ENCODE data around the gene KRT15. TPM values are rescaled to one million over a fixed set of nuclear protein-coding genes. Genes with fewer than 3 reads are reported as not detected.

The KRT15 gene
- total RNA-seq, 1 donor from 2014 or later = 0.32 TPM

DNA sequence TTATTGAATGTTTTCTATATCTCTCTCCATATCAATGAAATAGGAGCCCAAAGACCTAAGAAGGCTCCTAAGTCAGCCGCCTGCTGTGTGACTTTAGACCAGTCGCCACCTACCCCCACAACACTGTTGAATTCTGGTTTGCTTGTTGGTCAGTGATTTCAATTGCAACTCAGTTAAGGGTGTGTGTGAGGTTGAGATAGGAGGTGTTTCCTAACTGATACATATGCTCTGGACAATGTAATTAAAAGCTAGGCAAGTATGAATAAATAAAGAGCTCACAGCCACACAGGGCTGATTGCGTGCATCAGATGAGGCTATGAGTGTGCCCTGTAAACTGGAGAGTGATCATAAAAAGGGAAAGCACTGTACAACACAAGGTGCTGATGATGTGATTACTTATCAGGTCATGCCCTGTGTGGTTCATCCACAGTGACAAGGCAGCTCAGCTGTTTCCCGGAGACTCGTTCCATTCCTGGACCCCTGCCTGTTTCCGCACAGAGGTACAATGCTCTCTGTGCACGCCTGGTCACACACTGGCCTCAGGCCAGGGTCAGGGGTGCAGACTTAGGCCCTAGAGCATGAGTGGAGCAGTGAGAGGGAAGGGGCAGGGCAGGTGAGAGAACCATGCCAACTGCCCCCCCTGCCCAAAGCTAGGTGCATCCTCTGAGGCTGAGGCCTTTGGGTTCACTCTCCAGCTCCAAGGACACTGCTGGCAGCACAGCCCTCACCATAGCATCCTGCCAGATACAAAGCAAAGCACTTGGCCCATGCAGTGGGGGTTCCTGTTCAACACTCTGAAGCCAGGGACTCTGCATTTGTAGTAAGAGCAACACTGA, 34.5 kb downstream of the KRT15 start:
- Histone ChIP-seq H3K4me1 (no peaks in the 10 kb centered on the region), H3K27ac (no peak overlapping the region), H3K36me3 (no peaks in the 10 kb centered on the region), H3K9me3 (no peaks in the 10 kb centered on the region), H3K27me3 (no peaks in the 10 kb centered on the region), H3K4me3 (no peak overlapping the region)
- TF ChIP-seq, protein P1, sequence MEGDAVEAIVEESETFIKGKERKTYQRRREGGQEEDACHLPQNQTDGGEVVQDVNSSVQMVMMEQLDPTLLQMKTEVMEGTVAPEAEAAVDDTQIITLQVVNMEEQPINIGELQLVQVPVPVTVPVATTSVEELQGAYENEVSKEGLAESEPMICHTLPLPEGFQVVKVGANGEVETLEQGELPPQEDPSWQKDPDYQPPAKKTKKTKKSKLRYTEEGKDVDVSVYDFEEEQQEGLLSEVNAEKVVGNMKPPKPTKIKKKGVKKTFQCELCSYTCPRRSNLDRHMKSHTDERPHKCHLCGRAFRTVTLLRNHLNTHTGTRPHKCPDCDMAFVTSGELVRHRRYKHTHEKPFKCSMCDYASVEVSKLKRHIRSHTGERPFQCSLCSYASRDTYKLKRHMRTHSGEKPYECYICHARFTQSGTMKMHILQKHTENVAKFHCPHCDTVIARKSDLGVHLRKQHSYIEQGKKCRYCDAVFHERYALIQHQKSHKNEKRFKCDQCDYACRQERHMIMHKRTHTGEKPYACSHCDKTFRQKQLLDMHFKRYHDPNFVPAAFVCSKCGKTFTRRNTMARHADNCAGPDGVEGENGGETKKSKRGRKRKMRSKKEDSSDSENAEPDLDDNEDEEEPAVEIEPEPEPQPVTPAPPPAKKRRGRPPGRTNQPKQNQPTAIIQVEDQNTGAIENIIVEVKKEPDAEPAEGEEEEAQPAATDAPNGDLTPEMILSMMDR (IDR thresholded peaks at IDR 0.05) = no peak
- no peak for DNase-seq (ENCODE audit: low spot score in 2 of 2)
- intact Hi-C loops (cut with DNase I) = no loop called here

DNA sequence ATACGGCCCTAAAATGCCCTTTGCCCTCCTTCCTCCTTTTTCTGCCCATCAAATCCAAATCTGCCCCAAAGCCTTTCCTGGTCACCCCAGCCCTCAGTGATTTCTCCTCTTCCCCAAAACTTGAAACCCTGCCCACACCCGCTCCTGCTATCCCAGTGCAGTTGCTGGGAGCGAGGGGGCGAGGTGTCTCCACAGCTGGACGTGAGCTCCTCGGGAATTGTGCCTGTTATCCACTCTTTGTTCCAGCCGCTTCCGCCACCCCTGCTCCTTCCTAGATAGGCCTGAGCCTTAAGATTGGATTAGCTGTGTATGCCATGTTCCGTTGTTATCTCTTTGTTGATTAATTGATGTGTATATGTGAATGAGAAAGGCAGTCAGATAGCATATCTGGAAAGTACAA, 35.2 kb downstream of the KRT15 start:
- TF ChIP-seq, protein P1 (IDR thresholded peaks at IDR 0.05) = no peak
- H3K4me3 ChIP-seq = no peak overlapping the region
- intact Hi-C loops (cut with DNase I) = no loop called here
- no peaks in the 10 kb centered on the region for H3K4me1 ChIP-seq
- H3K27me3 ChIP-seq = no peaks in the 10 kb centered on the region
- DNase-seq (ENCODE audit: low spot score in 2 of 2) = no peak
- H3K27ac ChIP-seq = no peak overlapping the region
- no peaks in the 10 kb centered on the region for H3K9me3 ChIP-seq
- H3K36me3 ChIP-seq = no peaks in the 10 kb centered on the region

GRCh38 chr17:41481036-41481435, 37.7 kb downstream of the KRT15 start, which contains the start of gene KRT35:
TSS of gene KRT35 (minus strand) at chr17:41481151. CDS start at chr17:41481097, 54 bp downstream.
- DNase-seq (ENCODE audit: low spot score in 2 of 2) = no peak
- Histone ChIP-seq H3K9me3 (no peaks in the 10 kb centered on the region), H3K27ac (no peak within 1 kb of the TSS), H3K4me1 (no peaks in the 10 kb centered on the region), H3K36me3 (no peaks in the 10 kb centered on the region), H3K27me3 (no peaks in the 10 kb centered on the region), H3K4me3 (no peak within 1 kb of the TSS)
- TF ChIP-seq, protein P1 (IDR thresholded peaks at IDR 0.05) = no peak
- intact Hi-C loops (cut with DNase I) = no loop called here

- H3K4me1 ChIP-seq = no peaks in the 10 kb centered on the region
- no peaks in the 10 kb centered on the region for H3K9me3 ChIP-seq
- H3K36me3 ChIP-seq = no peaks in the 10 kb centered on the region
- H3K27me3 ChIP-seq = no peaks in the 10 kb centered on the region
- no peak overlapping the region for H3K4me3 ChIP-seq
- no peak overlapping the region for H3K27ac ChIP-seq
- TF ChIP-seq, protein P1 (IDR thresholded peaks at IDR 0.05) = no peak
- no peak for DNase-seq (ENCODE audit: low spot score in 2 of 2)
- intact Hi-C loops (cut with DNase I) = no loop called here
Observed at GRCh38 chr17:41480581-41480980, 38.1 kb downstream of the KRT15 start.

DNA sequence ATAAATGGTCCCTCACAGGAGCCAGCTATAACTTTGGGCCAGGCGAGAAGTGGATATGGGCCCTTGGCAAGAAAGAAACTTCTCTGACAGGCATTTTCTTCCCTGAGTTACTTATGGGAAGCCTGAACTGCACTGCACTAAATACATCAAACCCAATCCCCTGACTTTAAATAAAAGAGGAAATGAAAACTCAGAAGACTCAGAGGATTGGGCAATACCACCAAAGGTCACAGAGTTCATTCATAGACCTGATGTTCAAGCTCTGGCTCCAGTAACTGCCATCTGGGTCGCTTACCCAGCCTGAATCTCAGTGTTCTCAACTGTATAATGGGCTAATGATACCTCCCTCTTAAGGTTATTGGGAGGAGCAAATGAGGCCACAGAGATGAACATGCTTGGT, 38.6 kb downstream of the KRT15 start:
- Histone ChIP-seq H3K27ac (no peak overlapping the region), H3K9me3 (no peaks in the 10 kb centered on the region)

More for the DNA sequence above, 38.6 kb downstream of the KRT15 start:
- TF ChIP-seq, protein P1 (IDR thresholded peaks at IDR 0.05) = no peak
- no peak for DNase-seq (ENCODE audit: low spot score in 2 of 2)
- Histone ChIP-seq H3K4me1 (no peaks in the 10 kb centered on the region), H3K27me3 (no peaks in the 10 kb centered on the region), H3K4me3 (no peak overlapping the region), H3K36me3 (no peaks in the 10 kb centered on the region)
- intact Hi-C loops (cut with DNase I) = no loop called here
